Large intestine (tissue), 3 donors: ENCODE measurements around the gene MYL10. TPM values are rescaled to one million over a fixed set of nuclear protein-coding genes. Genes with fewer than 3 reads are reported as not detected.

Experiments used
- DNase-seq, 2 donors: peaks; one replicate each; pipeline versions ENCODE4 v3.0.0 to v3.0.0-alpha.2; 2013
- H3K27ac ChIP-seq: one replicate; pipeline ENCODE4 v1.5.1; 2013; ENCODE audit warnings: low read length
- H3K27me3 ChIP-seq: 2 replicates; pipeline ENCODE4 v1.6.1; 2013; ENCODE audit warnings: low read length; ENCODE audit not compliant: control insufficient read depth, insufficient read depth
- H3K36me3 ChIP-seq: 2 replicates; pipeline ENCODE4 v1.6.1; 2013; ENCODE audit warnings: low read length; ENCODE audit not compliant: control insufficient read depth, insufficient read depth
- H3K4me1 ChIP-seq: one replicate; pipeline ENCODE4 v1.6.1; 2013; ENCODE audit warnings: low read length; ENCODE audit not compliant: control insufficient read depth, insufficient read depth
- H3K4me3 ChIP-seq: one replicate; pipeline ENCODE4 v1.5.1; 2013; ENCODE audit warnings: low read length
- H3K9me3 ChIP-seq: one replicate; pipeline ENCODE4 v1.6.1; 2013; ENCODE audit warnings: mild to moderate bottlenecking, low read depth, low read length, moderate library complexity; ENCODE audit not compliant: control insufficient read depth
- WGBS: methylation state at CpG from one replicate; pipeline ENCODE4 v1.1.5; 2013; ENCODE audit warnings: low lambda C conversion rate; ENCODE audit not compliant: insufficient coverage; 5-methylcytosine and 5-hydroxymethylcytosine counted together
- polyA plus RNA-seq: library from polyadenylated mRNA; unstranded; fragments of 120-200 nt; gene quantifications from one replicate; pipeline ENCODE4 v1.2.1, GENCODE V29; 2013

The MYL10 gene
- polyA plus RNA-seq, 1 donor = not detected

GRCh38 chr7:101669307-101669706 is 40.2 kb upstream of the MYL10 start:
- DNase-seq = no peak
- H3K4me1 ChIP-seq = no peaks in the 10 kb centered on the region
- no peaks in the 10 kb centered on the region for H3K9me3 ChIP-seq
- no peak overlapping the region for H3K4me3 ChIP-seq
- WGBS = no CpG with 5 or more reads among the region's 1 CpG
- no peaks in the 10 kb centered on the region for H3K36me3 ChIP-seq
- H3K27ac ChIP-seq = no peak overlapping the region
- H3K27me3 ChIP-seq = no peaks in the 10 kb centered on the region

GRCh38 chr7:101668726-101669125 is 39.6 kb upstream of the MYL10 start:
- no peak for DNase-seq
- Histone ChIP-seq H3K4me1 (no peaks in the 10 kb centered on the region), H3K4me3 (no peak overlapping the region), H3K27me3 (no peaks in the 10 kb centered on the region), H3K9me3 (no peaks in the 10 kb centered on the region), H3K27ac (no peak overlapping the region), H3K36me3 (no peaks in the 10 kb centered on the region)
- WGBS = no CpG with 5 or more reads among the region's 2 CpGs

- H3K9me3 ChIP-seq = no peaks in the 10 kb centered on the region
- WGBS = no CpG with 5 or more reads among the region's 3 CpGs
- DNase-seq = no peak
- no peaks in the 10 kb centered on the region for H3K27me3 ChIP-seq
- H3K4me1 ChIP-seq = no peaks in the 10 kb centered on the region
- no peaks in the 10 kb centered on the region for H3K36me3 ChIP-seq
- no peak overlapping the region for H3K27ac ChIP-seq
- no peak overlapping the region for H3K4me3 ChIP-seq
Measured at GRCh38 chr7:101667920-101668319, 38.8 kb upstream of the MYL10 start.

GRCh38 chr7:101667399-101667798 is 38.3 kb upstream of the MYL10 start:
- WGBS = 86% methylated on average over 1 of the region's 3 CpGs
- DNase-seq = no peak
- no peaks in the 10 kb centered on the region for H3K27me3 ChIP-seq
- no peaks in the 10 kb centered on the region for H3K36me3 ChIP-seq
- no peaks in the 10 kb centered on the region for H3K9me3 ChIP-seq
- H3K4me3 ChIP-seq = no peak overlapping the region
- no peaks in the 10 kb centered on the region for H3K4me1 ChIP-seq
- H3K27ac ChIP-seq = no peak overlapping the region

GRCh38 chr7:101666741-101667140 is 37.6 kb upstream of the MYL10 start:
- H3K4me3 ChIP-seq = no peak overlapping the region
- no peak overlapping the region for H3K27ac ChIP-seq
- WGBS = no CpG with 5 or more reads among the region's 4 CpGs
- H3K36me3 ChIP-seq = no peaks in the 10 kb centered on the region
- H3K27me3 ChIP-seq = no peaks in the 10 kb centered on the region
- H3K4me1 ChIP-seq = no peaks in the 10 kb centered on the region
- DNase-seq = no peak
- no peaks in the 10 kb centered on the region for H3K9me3 ChIP-seq

GRCh38 chr7:101666293-101666692 is 37.2 kb upstream of the MYL10 start:
- no peak for DNase-seq
- no peaks in the 10 kb centered on the region for H3K4me1 ChIP-seq
- no peak overlapping the region for H3K27ac ChIP-seq
- no peaks in the 10 kb centered on the region for H3K27me3 ChIP-seq
- H3K4me3 ChIP-seq = no peak overlapping the region
- no peaks in the 10 kb centered on the region for H3K36me3 ChIP-seq
- no CpG with 5 or more reads among the region's 8 CpGs for WGBS
- H3K9me3 ChIP-seq = no peaks in the 10 kb centered on the region

- Histone ChIP-seq H3K36me3 (no peaks in the 10 kb centered on the region), H3K4me1 (no peaks in the 10 kb centered on the region), H3K4me3 (no peak overlapping the region), H3K27me3 (no peaks in the 10 kb centered on the region), H3K9me3 (no peaks in the 10 kb centered on the region), H3K27ac (no peak overlapping the region)
- no peak for DNase-seq
- no CpG with 5 or more reads among the region's 10 CpGs for WGBS
Measured at GRCh38 chr7:101664893-101665471, 35.9 kb upstream of the MYL10 start.

- WGBS = 33% methylated on average over 1 of the region's 9 CpGs
- no peaks in the 10 kb centered on the region for H3K4me1 ChIP-seq
- H3K36me3 ChIP-seq = no peaks in the 10 kb centered on the region
- H3K4me3 ChIP-seq = no peak overlapping the region
- no peaks in the 10 kb centered on the region for H3K27me3 ChIP-seq
- DNase-seq = no peak
- H3K9me3 ChIP-seq = no peaks in the 10 kb centered on the region
- no peak overlapping the region for H3K27ac ChIP-seq
Measured at GRCh38 chr7:101664436-101664835, 35.3 kb upstream of the MYL10 start.

- no peaks in the 10 kb centered on the region for H3K27me3 ChIP-seq
- WGBS = 80% methylated on average over 2 of the region's 6 CpGs
- no peaks in the 10 kb centered on the region for H3K4me1 ChIP-seq
- no peaks in the 10 kb centered on the region for H3K36me3 ChIP-seq
- H3K9me3 ChIP-seq = no peaks in the 10 kb centered on the region
- no peak for DNase-seq
- no peak overlapping the region for H3K4me3 ChIP-seq
- no peak overlapping the region for H3K27ac ChIP-seq
Measured at GRCh38 chr7:101663747-101664146, 34.7 kb upstream of the MYL10 start.

- DNase-seq = no peak
- Histone ChIP-seq H3K36me3 (no peaks in the 10 kb centered on the region), H3K27ac (no peak overlapping the region), H3K9me3 (no peaks in the 10 kb centered on the region), H3K27me3 (no peaks in the 10 kb centered on the region), H3K4me3 (no peak overlapping the region), H3K4me1 (no peaks in the 10 kb centered on the region)
- WGBS = 84% methylated on average over 5 of the region's 9 CpGs
Measured at GRCh38 chr7:101662447-101662998, 33.4 kb upstream of the MYL10 start.

GRCh38 chr7:101659706-101660105 is 30.6 kb upstream of the MYL10 start:
- DNase-seq = no peak
- Histone ChIP-seq H3K27me3 (peaks cover 6% of the 10 kb centered on the region), H3K4me3 (no peak overlapping the region), H3K9me3 (no peaks in the 10 kb centered on the region), H3K36me3 (no peaks in the 10 kb centered on the region), H3K4me1 (no peaks in the 10 kb centered on the region), H3K27ac (no peak overlapping the region)
- whole genome bisulfite sequencing = no CpG with 5 or more reads among the region's 2 CpGs
